Activated CD8-positive, alpha-beta T cell treated with anti-CD3 and anti-CD28 coated beads, Interleukin-2, amount 10 ng/mL, durations not matched to agents 7 days and 5 days (primary cell): ENCODE data around the gene B3GAT1. TPM values are rescaled to one million over a fixed set of nuclear protein-coding genes. Genes with fewer than 3 reads are reported as not detected.

Experiments
- ATAC-seq: fragments of 150-1000 bp; cut with Tn5 transposase; one replicate; pipeline ENCODE4 v1.10.0; 2021; ENCODE audit warnings: moderate library complexity
- CTCF ChIA-PET: fragments of 350-600 bp; sonication (Branson Sonifier 250); formaldehyde crosslinking; loops from one replicate; lab custom pipeline; 2021; ENCODE audit warnings: antibody characterized with exemption; lab: Charles Lee
- POLR2A ChIA-PET: fragments of 350-600 bp; sonication (Branson Sonifier 250); formaldehyde crosslinking; loops from one replicate; lab custom pipeline; 2021; ENCODE audit warnings: antibody characterized with exemption; lab: Charles Lee
- DNase-seq: peaks from one replicate; pipeline ENCODE4 v3.0.0-alpha.2; 2020
- H3K27ac Mint-ChIP-seq: one replicate; pipeline ENCODE4 v1.8.0; 2021; ENCODE audit warnings: mild to moderate bottlenecking, mixed read lengths
- H3K27me3 Mint-ChIP-seq: one replicate; pipeline ENCODE4 v1.8.0; 2021; ENCODE audit warnings: low read depth, mixed read lengths
- H3K36me3 Mint-ChIP-seq: one replicate; pipeline ENCODE4 v1.8.0; 2021; ENCODE audit warnings: low read depth, mixed read lengths
- H3K4me1 Mint-ChIP-seq: one replicate; pipeline ENCODE4 v1.8.0; 2021; ENCODE audit warnings: low read depth, mixed read lengths
- H3K4me3 Mint-ChIP-seq: one replicate; pipeline ENCODE4 v1.8.0; 2021; ENCODE audit warnings: mild to moderate bottlenecking, mixed read lengths
- H3K9me3 Mint-ChIP-seq: one replicate; pipeline ENCODE4 v1.8.0; 2022; ENCODE audit warnings: mixed read lengths; ENCODE audit not compliant: insufficient read depth
- total RNA-seq, 2 experiments: library from RNA; stranded (reverse); gene quantifications; one replicate each; pipeline ENCODE4 v1.2.3, GENCODE V29; 2021

B3GAT1 gene
- total RNA-seq, 2 experiments from 2014 or later: 0.13 to 0.31 TPM

DNA sequence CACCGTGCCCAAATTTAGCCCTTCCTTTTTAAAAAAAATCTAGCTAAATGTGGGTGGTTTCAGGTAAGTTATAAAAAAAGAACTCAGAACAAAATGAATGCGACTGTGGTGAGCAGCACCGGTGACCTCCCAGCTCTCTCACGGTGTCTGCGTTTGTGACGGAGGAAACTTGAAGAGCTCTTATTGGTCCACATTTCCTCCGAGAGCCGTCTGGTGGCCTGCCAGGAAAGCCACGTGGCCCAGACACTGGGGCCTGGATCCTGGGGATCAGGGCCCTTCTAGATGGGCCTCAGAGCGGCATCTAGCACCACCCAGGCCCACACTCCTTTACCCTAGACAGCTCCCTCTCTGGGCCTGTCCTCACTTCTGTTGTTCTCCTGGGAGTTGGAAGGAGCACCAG lies 39.5 kb downstream of the B3GAT1 start:
- ATAC-seq (no peak), DNase-seq (no peak)
- H3K36me3 Mint-ChIP-seq: no peaks in the 10 kb centered on the region
- POLR2A ChIA-PET: no interaction called here
- H3K27me3 Mint-ChIP-seq: no peaks in the 10 kb centered on the region
- H3K9me3 Mint-ChIP-seq: no peaks in the 10 kb centered on the region
- CTCF ChIA-PET: no interaction called here
- no peak overlapping the region for H3K4me3 Mint-ChIP-seq
- no peaks in the 10 kb centered on the region for H3K4me1 Mint-ChIP-seq
- no peak overlapping the region for H3K27ac Mint-ChIP-seq

DNA sequence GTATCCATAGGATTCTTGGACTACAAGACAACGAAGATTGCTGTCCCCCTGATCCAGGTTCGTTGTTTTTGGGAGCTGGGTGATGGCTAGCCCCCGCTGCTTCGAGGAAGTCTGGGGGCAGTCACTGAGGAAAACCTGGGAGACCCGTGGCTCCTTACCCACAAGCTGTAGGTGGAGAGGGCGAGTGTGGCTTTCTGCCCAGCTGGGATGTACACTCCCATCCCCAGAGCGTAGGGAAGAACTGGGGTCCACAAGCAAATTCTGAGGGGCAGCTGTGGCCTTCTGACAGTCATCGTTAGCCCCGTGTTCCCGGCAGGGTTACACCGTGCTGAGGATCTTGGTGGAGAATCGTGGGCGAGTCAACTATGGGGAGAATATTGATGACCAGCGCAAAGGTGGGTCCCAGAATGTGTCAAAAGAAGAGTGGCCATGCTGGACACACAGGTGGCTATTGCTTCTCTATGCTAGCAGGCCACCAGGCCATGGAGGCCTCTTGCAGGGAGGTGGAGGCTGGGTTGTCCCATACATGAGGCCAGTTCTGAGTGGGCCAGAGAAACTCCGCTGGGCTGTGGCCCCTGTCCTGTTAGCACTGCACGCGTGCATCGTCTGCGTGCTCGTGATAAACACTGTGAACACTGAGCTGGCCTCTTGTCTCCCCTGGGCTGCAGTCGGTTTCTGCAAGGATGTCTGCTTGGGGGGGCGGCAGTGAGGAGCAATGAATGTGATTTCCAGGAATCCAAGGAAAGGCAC lies 40.4 kb downstream of the B3GAT1 start:
- no peaks in the 10 kb centered on the region for H3K36me3 Mint-ChIP-seq
- CTCF ChIA-PET: no interaction called here

GRCh38 chr11:134370526-134371435 lies 41.3 kb downstream of the B3GAT1 start:
- Mint-ChIP-seq H3K9me3 (no peaks in the 10 kb centered on the region), H3K36me3 (no peaks in the 10 kb centered on the region), H3K27ac (no peak overlapping the region), H3K27me3 (no peaks in the 10 kb centered on the region), H3K4me3 (no peak overlapping the region), H3K4me1 (no peaks in the 10 kb centered on the region)
- ATAC-seq (no peak), DNase-seq (no peak)
- CTCF ChIA-PET: no interaction called here
- POLR2A ChIA-PET: no interaction called here

More for the DNA sequence above, 40.4 kb downstream of the B3GAT1 start:
- POLR2A ChIA-PET: no interaction called here
- Mint-ChIP-seq H3K4me3 (no peak overlapping the region), H3K4me1 (no peaks in the 10 kb centered on the region), H3K9me3 (no peaks in the 10 kb centered on the region), H3K27me3 (no peaks in the 10 kb centered on the region), H3K27ac (no peak overlapping the region)
- ATAC-seq: no peak
- no peak for DNase-seq

DNA sequence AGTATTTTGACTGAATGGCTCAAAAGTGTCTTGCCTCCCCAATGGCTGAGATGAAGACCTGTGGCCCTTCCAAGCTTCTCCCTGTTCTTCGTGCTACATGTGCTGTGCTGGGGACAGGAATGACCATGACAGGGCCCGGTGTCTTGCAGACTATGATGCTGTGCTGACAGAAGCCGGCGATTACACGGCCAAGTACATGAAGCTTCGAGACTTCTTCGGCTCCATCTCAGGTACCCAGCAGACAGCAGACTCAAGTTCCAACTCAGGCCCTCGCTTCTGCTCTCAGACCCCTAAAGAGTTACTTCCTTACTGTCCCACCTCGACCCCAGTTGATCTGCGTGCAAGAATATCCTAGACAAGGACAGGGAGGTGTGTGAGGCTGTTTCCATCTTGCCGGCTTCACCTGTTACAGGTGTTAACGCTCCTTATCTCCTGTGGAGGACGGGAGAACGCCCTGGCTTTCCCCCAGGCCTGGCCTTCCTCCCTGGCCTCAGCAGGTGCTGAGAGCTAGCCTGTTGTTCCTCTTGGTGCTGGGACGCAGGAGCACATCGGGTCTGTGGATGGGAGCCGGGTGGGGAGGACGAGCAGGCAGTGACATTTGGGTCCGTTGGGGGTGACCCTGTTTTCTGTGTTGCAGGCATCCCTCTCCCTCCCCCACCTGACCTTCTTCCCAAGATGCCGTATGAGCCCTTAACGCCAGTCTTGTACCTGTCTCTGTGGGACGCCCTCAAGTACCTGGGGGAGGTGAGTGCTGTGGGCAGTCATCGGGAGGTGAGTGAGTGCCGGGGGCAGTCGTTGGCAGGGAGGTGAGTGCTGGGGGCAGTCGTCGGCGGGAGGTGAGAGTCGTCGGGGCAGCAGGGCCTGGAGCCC lies 42.2 kb downstream of the B3GAT1 start:
- Mint-ChIP-seq H3K4me3 (no peak overlapping the region), H3K4me1 (no peaks in the 10 kb centered on the region), H3K27me3 (no peaks in the 10 kb centered on the region), H3K9me3 (no peaks in the 10 kb centered on the region), H3K27ac (no peak overlapping the region), H3K36me3 (no peaks in the 10 kb centered on the region)
- CTCF ChIA-PET: no interaction called here
- POLR2A ChIA-PET: no interaction called here
- ATAC-seq (no peak), DNase-seq (no peak)

- no peaks in the 10 kb centered on the region for H3K9me3 Mint-ChIP-seq
- ATAC-seq (no peak), DNase-seq (no peak)
- H3K27ac Mint-ChIP-seq: no peak overlapping the region
- no peaks in the 10 kb centered on the region for H3K4me1 Mint-ChIP-seq
- H3K4me3 Mint-ChIP-seq: no peak overlapping the region
- ChIA-PET CTCF (no interaction called here), POLR2A (no interaction called here)
- H3K36me3 Mint-ChIP-seq: no peaks in the 10 kb centered on the region
- H3K27me3 Mint-ChIP-seq: no peaks in the 10 kb centered on the region
These were observed 44.3 kb downstream of the B3GAT1 start for GRCh38 chr11:134367781-134368180.

DNA sequence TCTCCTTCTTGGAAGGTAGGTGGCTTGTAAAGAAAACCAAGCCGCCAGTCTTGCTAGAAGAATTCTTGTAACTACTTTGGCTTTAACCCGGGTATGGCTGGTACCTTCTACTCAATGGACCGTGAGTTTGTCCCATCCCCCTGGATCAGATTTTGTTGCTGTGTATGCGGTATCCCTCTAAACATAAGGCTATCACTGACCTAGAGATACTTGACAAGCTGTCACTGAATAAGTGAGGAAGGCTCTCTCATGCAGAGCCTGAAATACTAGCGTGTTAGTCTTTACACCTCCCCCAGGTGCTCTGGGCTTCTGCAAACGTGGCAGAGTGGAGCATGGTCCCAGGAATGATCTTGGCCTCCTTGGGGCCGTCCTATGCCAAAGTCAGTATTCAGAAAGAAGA lies 45.8 kb downstream of the B3GAT1 start:
- Mint-ChIP-seq H3K27ac (no peak overlapping the region), H3K27me3 (peaks cover 3% of the 10 kb centered on the region), H3K9me3 (no peaks in the 10 kb centered on the region), H3K4me3 (no peak overlapping the region), H3K4me1 (peaks cover 4% of the 10 kb centered on the region), H3K36me3 (no peaks in the 10 kb centered on the region)
- CTCF ChIA-PET: no interaction called here
- ATAC-seq (no peak), DNase-seq (no peak)
- POLR2A ChIA-PET: interaction anchor here (0.6 kb wide), 1 partner anchor 92 kb away, joined by 3 read pairs; no protein-coding TSS in a partner anchor

DNA sequence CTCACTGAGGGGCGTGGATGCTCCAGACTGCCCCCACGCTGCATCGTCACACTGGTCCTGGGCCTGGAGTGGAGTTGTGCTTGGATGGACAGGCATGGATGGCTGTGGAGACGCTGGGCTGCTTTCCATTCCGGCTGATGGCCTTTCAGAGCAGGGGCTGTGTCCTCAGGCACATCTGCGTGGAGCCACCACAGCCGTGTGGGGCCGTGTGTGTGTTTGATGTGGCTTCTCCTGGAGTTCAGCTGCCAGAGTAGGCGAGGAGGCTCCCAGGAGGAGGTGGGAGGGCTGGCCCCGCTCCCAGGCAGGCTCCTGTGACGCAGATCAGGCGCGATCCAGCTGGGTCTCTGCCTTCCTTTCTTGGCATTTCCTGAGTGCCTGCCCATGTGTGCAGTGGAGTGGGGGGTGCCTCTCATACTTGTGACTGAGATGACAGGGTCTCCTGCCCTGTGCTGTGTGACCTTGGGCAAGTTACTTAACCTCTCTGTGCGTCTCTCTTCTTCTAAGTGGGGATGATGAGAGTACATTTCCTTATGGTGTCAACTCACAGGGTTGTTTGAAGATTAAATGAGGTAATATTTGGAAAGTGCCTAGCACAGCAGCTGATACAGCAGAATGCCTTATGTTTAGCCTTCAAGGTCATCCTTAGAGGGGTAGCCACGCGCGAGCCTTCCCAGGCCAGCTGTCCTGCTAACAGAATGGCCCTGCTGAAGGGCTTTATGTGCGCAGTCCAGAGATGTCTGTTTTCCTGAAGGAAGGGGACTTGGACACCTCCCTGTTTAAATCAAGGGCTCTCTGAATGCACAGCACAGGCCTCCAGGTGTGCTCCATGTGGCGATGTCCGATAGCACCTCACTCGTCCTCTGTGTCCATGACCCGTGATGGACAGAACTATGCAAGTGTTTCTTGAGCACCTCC lies 46.8 kb downstream of the B3GAT1 start:
- Mint-ChIP-seq H3K27me3 (peaks cover 4% of the 10 kb centered on the region), H3K4me3 (no peak overlapping the region), H3K27ac (no peak overlapping the region), H3K9me3 (no peaks in the 10 kb centered on the region), H3K4me1 (peaks cover 6% of the 10 kb centered on the region), H3K36me3 (no peaks in the 10 kb centered on the region)
- CTCF ChIA-PET: no interaction called here
- ATAC-seq: no peak
- DNase-seq: no peak
- POLR2A ChIA-PET: no interaction called here

DNA sequence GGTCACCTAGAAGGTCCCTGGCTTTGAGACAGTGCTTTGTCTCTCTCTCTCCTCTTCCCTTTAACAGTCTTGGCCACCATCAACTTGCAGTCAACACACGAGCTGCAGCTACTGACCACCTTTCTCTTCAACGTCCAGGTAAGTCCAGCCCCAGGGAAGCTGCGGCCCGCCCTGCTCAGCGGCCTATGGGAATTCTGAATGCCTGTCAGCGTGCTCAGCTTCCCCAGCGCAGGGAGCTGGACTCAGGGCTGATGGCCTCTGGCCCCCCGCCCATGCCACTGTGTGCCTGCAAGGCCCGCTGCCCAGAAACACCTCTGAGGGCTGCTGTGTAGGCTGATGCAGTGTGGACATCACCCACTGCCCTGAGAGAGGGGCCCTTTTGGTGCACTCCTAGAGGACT lies 47.8 kb downstream of the B3GAT1 start:
- Mint-ChIP-seq H3K4me1 (peaks cover 14% of the 10 kb centered on the region), H3K4me3 (no peak overlapping the region), H3K9me3 (no peaks in the 10 kb centered on the region), H3K36me3 (no peaks in the 10 kb centered on the region), H3K27ac (no peak overlapping the region), H3K27me3 (peaks cover 4% of the 10 kb centered on the region)
- ATAC-seq (no peak), DNase-seq (no peak)
- ChIA-PET POLR2A (no interaction called here), CTCF (no interaction called here)

- DNase-seq (no peak), ATAC-seq (no peak)
- Mint-ChIP-seq H3K4me3 (no peak overlapping the region), H3K4me1 (peaks cover 14% of the 10 kb centered on the region), H3K9me3 (no peaks in the 10 kb centered on the region), H3K36me3 (no peaks in the 10 kb centered on the region), H3K27ac (no peak overlapping the region), H3K27me3 (peaks cover 4% of the 10 kb centered on the region)
- ChIA-PET POLR2A (no interaction called here), CTCF (no interaction called here)
These were observed 48.5 kb downstream of the B3GAT1 start for GRCh38 chr11:134363592-134363991.

DNA sequence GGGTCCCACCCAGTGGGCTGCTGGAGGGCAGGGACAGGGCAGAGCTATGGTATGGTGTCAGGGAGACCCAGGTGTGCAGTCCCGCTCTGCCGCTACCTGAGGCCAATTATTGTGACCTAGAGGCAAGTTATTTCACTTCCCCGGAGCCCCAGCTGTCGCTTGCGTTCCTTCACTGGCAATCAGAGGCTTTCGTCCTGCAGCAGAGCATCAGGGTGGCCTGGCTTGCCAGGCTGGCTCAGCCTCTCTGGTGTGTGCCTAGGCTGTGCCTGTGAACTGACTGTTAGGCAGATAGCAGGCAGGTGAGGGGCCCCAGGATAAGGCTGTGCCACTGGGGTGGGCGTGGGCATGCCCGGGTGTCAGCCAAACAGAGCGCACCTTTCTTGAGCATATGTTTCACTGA lies 48.9 kb downstream of the B3GAT1 start:
- no peak overlapping the region for H3K4me3 Mint-ChIP-seq
- H3K27ac Mint-ChIP-seq: no peak overlapping the region
- no peaks in the 10 kb centered on the region for H3K36me3 Mint-ChIP-seq
- H3K4me1 Mint-ChIP-seq: peaks cover 14% of the 10 kb centered on the region
- CTCF ChIA-PET: no interaction called here
- DNase-seq (no peak), ATAC-seq (no peak)
- POLR2A ChIA-PET: no interaction called here
- H3K9me3 Mint-ChIP-seq: no peaks in the 10 kb centered on the region
- peaks cover 4% of the 10 kb centered on the region for H3K27me3 Mint-ChIP-seq
